Fibroblast of skin of right biceps (primary cell): ENCODE results near the gene ZDHHC4.
"Not testable (repeated sequence)": the region's sequence is repeated elsewhere in the genome, so short reads cannot be mapped to it uniquely, and the experiment has no call there.

Experiments used
- DNase-seq: peaks from one replicate; pipeline ENCODE4 v3.0.0-alpha.2; 2013

The ZDHHC4 gene

GRCh38 chr7:6608081-6608480 is 30.8 kb downstream of the ZDHHC4 start:
- no peak for DNase-seq

GRCh38 chr7:6608794-6609193 is 31.5 kb downstream of the ZDHHC4 start:
- no peak for DNase-seq

GRCh38 chr7:6612819-6613218 is 35.6 kb downstream of the ZDHHC4 start:
- DNase-seq: no peak

- DNase-seq: no peak
Observed at GRCh38 chr7:6613706-6614105, 36.5 kb downstream of the ZDHHC4 start.

GRCh38 chr7:6614953-6615722 is 37.9 kb downstream of the ZDHHC4 start, which contains the start of gene ZNF853:
TSS of gene ZNF853 (plus strand) at chr7:6615610. CDS start at chr7:6616175, 565 bp downstream.
- no peak for DNase-seq

- no peak for DNase-seq
Observed at GRCh38 chr7:6615723-6616555, 38.7 kb downstream of the ZDHHC4 start.

- no peak for DNase-seq
Observed at GRCh38 chr7:6616854-6617643, 39.8 kb downstream of the ZDHHC4 start.

GRCh38 chr7:6618621-6619020 is 41.4 kb downstream of the ZDHHC4 start:
- peak; percentile 7 for DNase-seq

- DNase-seq: no peak
Observed at GRCh38 chr7:6619961-6620360, 42.7 kb downstream of the ZDHHC4 start.

- no peak for DNase-seq
Observed at GRCh38 chr7:6621195-6622133, 44.2 kb downstream of the ZDHHC4 start.

GRCh38 chr7:6622134-6622710 is 45.0 kb downstream of the ZDHHC4 start:
- DNase-seq: no peak

GRCh38 chr7:6623589-6624245 is 46.5 kb downstream of the ZDHHC4 start:
- no peak for DNase-seq

GRCh38 chr7:6624246-6624611 is 47.0 kb downstream of the ZDHHC4 start:
- DNase-seq: no peak

- no peak for DNase-seq
Observed at GRCh38 chr7:6628045-6628444, 50.8 kb downstream of the ZDHHC4 start.

GRCh38 chr7:6630007-6630849 is 53.0 kb downstream of the ZDHHC4 start:
- DNase-seq: no peak

GRCh38 chr7:6631605-6632004 is 54.4 kb downstream of the ZDHHC4 start:
- DNase-seq: no peak

- DNase-seq: no peak
Observed at GRCh38 chr7:6634021-6634420, 56.8 kb downstream of the ZDHHC4 start.

GRCh38 chr7:6634971-6635370 is 57.7 kb downstream of the ZDHHC4 start:
- not testable (repeated sequence) for DNase-seq

- peak; percentile 46 for DNase-seq
Observed at GRCh38 chr7:6636741-6637543, 59.7 kb downstream of the ZDHHC4 start, which contains the start of gene ZNF316. TSS of gene ZNF316 (plus strand) at chr7:6637318. CDS start at chr7:6642410, 5,092 bp downstream.
